GM21528 (cell line): ENCODE measurements around the gene TESMIN.

ENCODE experiments used
- ATAC-seq: cut with Tn5 transposase; IDR thresholded peaks from one replicate; pipeline ENCODE4 v1.9.1; 2021; ENCODE audit warnings: mild to moderate bottlenecking, moderate library complexity; ENCODE audit not compliant: unreplicated experiment, low FRiP score

Gene TESMIN

GRCh38 chr11:68664141-68664540, 87.2 kb downstream of the TESMIN start:
- ATAC-seq, result no peak

- no peak for ATAC-seq
Observed at GRCh38 chr11:68663482-68664010, 87.8 kb downstream of the TESMIN start.

- ATAC-seq, result no peak
Observed at GRCh38 chr11:68661697-68662603, 89.4 kb downstream of the TESMIN start.

- no peak for ATAC-seq
Observed at GRCh38 chr11:68661014-68661413, 90.3 kb downstream of the TESMIN start.

GRCh38 chr11:68660066-68660810, 91.1 kb downstream of the TESMIN start:
- ATAC-seq, result no peak

GRCh38 chr11:68659158-68659921, 92.0 kb downstream of the TESMIN start:
- no peak for ATAC-seq

- no peak for ATAC-seq
Observed at GRCh38 chr11:68658661-68659060, 92.7 kb downstream of the TESMIN start.

GRCh38 chr11:68658097-68658496, 93.2 kb downstream of the TESMIN start:
- ATAC-seq, result no peak
